HepG2 (cell line): ENCODE results near the gene STX5. TPM values are rescaled to one million over a fixed set of nuclear protein-coding genes. Genes with fewer than 3 reads are reported as not detected.
A peak's percentile ranks its signal among the peaks of the same experiment; 100 is the strongest.

Experiments used
- ATAC-seq: fragments of 200-7000 bp; cut with Tn5 transposase; 3 replicates; pipeline ENCODE4 v1.9.1; 2020; ENCODE audit warnings: mild to moderate bottlenecking, moderate library complexity
- BruUV-seq: library from RNA; stranded (reverse); fragments of 400-500 nt; replicated peaks from 2 replicates; lab custom pipeline; 2021; lab: Mats Ljungman, UMichigan
- CTCF ChIA-PET: fragments of 300-600 bp; formaldehyde crosslinking; extraction: SDS; loops from one replicate; lab custom pipeline; 2021; ENCODE audit warnings: low total read pairs, inconsistent platforms, low intra/inter-chr PET ratio; lab: Yijun Ruan, JAX
- POLR2A ChIA-PET: fragments of 350-600 bp; sonication (Branson Sonifier 250); formaldehyde crosslinking; loops from one replicate; lab custom pipeline; 2020; ENCODE audit warnings: antibody characterized with exemption, inconsistent platforms; lab: Yijun Ruan, JAX
- DNase-seq: peaks from one replicate; pipeline ENCODE4 v3.0.0-alpha.2; 2015; ENCODE audit warnings: low spot score
- FAIRE-seq: peaks from 3 replicates; lab custom pipeline; 2011; peaks lifted over from hg19 to GRCh38; lab: Jason Lieb, UNC
- H2AFZ ChIP-seq: one replicate; pipeline ENCODE4 v1.6.1; 2011; ENCODE audit warnings: low read length, inconsistent platforms
- H3K27ac ChIP-seq: fragments of 300-600 bp; 3 replicates; pipeline ENCODE4 v1.8.0; 2011; ENCODE audit warnings: mixed run types, mild to moderate bottlenecking, mixed read lengths, low read length, inconsistent platforms; ENCODE audit not compliant: insufficient read depth; ENCODE audit errors: extremely low read length
- H3K27me3 ChIP-seq, 2 experiments: fragments of 200-600 bp in 1 of 2; 2 replicates in 1 of 2; 3 replicates in 1 of 2; pipeline versions ENCODE4 v1.6.0 to v1.8.0; 2011; ENCODE audit warnings: low read length in 2 of 2, mild to moderate bottlenecking in 2 of 2, moderate library complexity in 2 of 2, inconsistent platforms in 1 of 2; ENCODE audit not compliant: insufficient read depth in 2 of 2, control insufficient read depth in 1 of 2
- H3K36me3 ChIP-seq, 2 experiments: fragments of 200-600 bp in 1 of 2; replicated peaks in 1 of 2; 2 replicates in 1 of 2; 3 replicates in 1 of 2; pipeline versions ENCODE4 v1.5.1 to v1.8.0; 2011; ENCODE audit warnings: low read length in 2 of 2, inconsistent platforms in 1 of 2; ENCODE audit not compliant: insufficient read depth in 2 of 2, control insufficient read depth in 1 of 2
- H3K4me1 ChIP-seq: 2 replicates; pipeline ENCODE4 v1.5.1; 2012; ENCODE audit warnings: low read length, inconsistent platforms; ENCODE audit not compliant: insufficient read depth
- H3K4me2 ChIP-seq: 2 replicates; pipeline ENCODE4 v1.6.0; 2011; ENCODE audit warnings: low read depth, low read length, inconsistent platforms
- H3K4me3 ChIP-seq, 3 experiments: fragments of 200-600 bp in 1 of 3; sonication (generic), shearing (Covaris generic) in 1 of 3; replicated peaks in 1 of 3; 2 replicates each; pipeline ENCODE4 v1.5.1; 2011 to 2016; ENCODE audit warnings: low read length in 3 of 3, inconsistent platforms in 2 of 3, low read depth in 2 of 3, mild to moderate bottlenecking in 2 of 3, control low read depth in 1 of 3, mixed read lengths in 1 of 3; ENCODE audit not compliant: insufficient read depth in 1 of 3
- H3K79me2 ChIP-seq: one replicate; pipeline ENCODE4 v1.6.1; 2011; ENCODE audit warnings: low read length, inconsistent platforms; ENCODE audit not compliant: insufficient read depth
- H3K9ac ChIP-seq: 2 replicates; pipeline ENCODE4 v1.6.0; 2011; ENCODE audit warnings: mild to moderate bottlenecking, low read depth, low read length, inconsistent platforms; ENCODE audit not compliant: insufficient read depth
- H3K9me3 ChIP-seq: 2 replicates; pipeline ENCODE4 v1.5.1; 2012; ENCODE audit warnings: mild to moderate bottlenecking, low read length
- H4K20me1 ChIP-seq: 2 replicates; pipeline ENCODE4 v1.6.0; 2011; ENCODE audit warnings: inconsistent platforms, mild to moderate bottlenecking, low read length, moderate library complexity; ENCODE audit not compliant: insufficient read depth
- ATRX ChIP-seq: sonication (generic); formaldehyde crosslinking; IDR thresholded peaks from 2 replicates; pipeline ENCODE4 v1.4.0; 2020; ENCODE audit warnings: missing genetic modification reagents, borderline replicate concordance
- BRD4 ChIP-seq: sonication (generic); formaldehyde crosslinking; IDR thresholded peaks from 2 replicates; pipeline ENCODE4 v1.4.0; 2020; ENCODE audit warnings: missing genetic modification reagents
- CCAR2 ChIP-seq: fragments of 200-400 bp; formaldehyde crosslinking; optimal IDR thresholded peaks from 2 replicates; pipeline ENCODE3; 2018; ENCODE audit warnings: low read depth, mild to moderate bottlenecking, low read length, moderate library complexity
- CHD4 ChIP-seq: fragments of 200-600 bp; sonication (generic); IDR thresholded peaks from 2 replicates; pipeline ENCODE4 v1.7.0; 2017; ENCODE audit warnings: mild to moderate bottlenecking, low read length, borderline replicate concordance
- HOXD1 ChIP-seq: sonication (generic); formaldehyde crosslinking; IDR thresholded peaks from 2 replicates; pipeline ENCODE4 v1.5.0; 2020; ENCODE audit warnings: missing genetic modification reagents
- PRDM4 ChIP-seq: sonication (generic); formaldehyde crosslinking; IDR thresholded peaks from 2 replicates; pipeline ENCODE4 v1.9.0; 2021; ENCODE audit warnings: missing genetic modification reagents, borderline replicate concordance
- RXRA ChIP-seq: sonication (generic); formaldehyde crosslinking; IDR thresholded peaks from 2 replicates; pipeline ENCODE4 v1.5.1; 2020; ENCODE audit warnings: missing genetic modification reagents
- TCF7 ChIP-seq: sonication (generic); IDR thresholded peaks from 2 replicates; pipeline ENCODE4 v1.6.1; 2016; ENCODE audit warnings: antibody characterized with exemption, low read depth
- ZBED4 ChIP-seq: sonication (generic); formaldehyde crosslinking; IDR thresholded peaks from 2 replicates; pipeline ENCODE4 v1.4.0; 2020; ENCODE audit warnings: missing genetic modification reagents, borderline replicate concordance
- ZFP1 ChIP-seq: IDR thresholded peaks from 2 replicates; pipeline ENCODE4 v1.6.1; 2016
- ZNF333 ChIP-seq: sonication (generic); formaldehyde crosslinking; IDR thresholded peaks from 2 replicates; pipeline ENCODE4 v1.4.0; 2020; ENCODE audit warnings: mild to moderate bottlenecking, missing genetic modification reagents, borderline replicate concordance
- ZNF460 ChIP-seq: sonication (generic); formaldehyde crosslinking; IDR thresholded peaks from 2 replicates; pipeline ENCODE4 v1.5.1; 2020; ENCODE audit warnings: missing genetic modification reagents, mild to moderate bottlenecking, borderline replicate concordance
- ZNF598 ChIP-seq: sonication (generic); formaldehyde crosslinking; IDR thresholded peaks from 2 replicates; pipeline ENCODE4 v1.5.1; 2020; ENCODE audit warnings: mild to moderate bottlenecking, missing genetic modification reagents, borderline replicate concordance
- ZNF800 ChIP-seq: sonication (generic); formaldehyde crosslinking; IDR thresholded peaks from 2 replicates; pipeline ENCODE4 v1.4.0; 2020; ENCODE audit warnings: missing genetic modification reagents
- ZNF878 ChIP-seq: sonication (generic); formaldehyde crosslinking; IDR thresholded peaks from 2 replicates; pipeline ENCODE4 v1.8.1; 2023; ENCODE audit warnings: mild to moderate bottlenecking, missing genetic modification reagents, moderate library complexity
- WGBS: methylation state at CpG from one replicate; pipeline ENCODE4 v1.1.6; 2017; ENCODE audit warnings: low lambda C conversion rate; 5-methylcytosine and 5-hydroxymethylcytosine counted together
- in situ Hi-C: cut with HindIII; loops from 2 replicates; pipeline ENCODE4 v1.10.0; 2017; ENCODE audit warnings: low pct_unique_long_range_greater_than_20kb; ENCODE audit not compliant: extremely low pct_ligation_motif_present
- intact Hi-C: fragments of 100-400 bp; cut with micrococcal nuclease; formaldehyde crosslinking; loops from one replicate; pipeline ENCODE4 v1.10.0; 2022; ENCODE audit not compliant: unreplicated experiment
- polyA plus RNA-seq, 8 experiments: library from polyadenylated mRNA; depleted of rRNA in 3 of 8; stranded (reverse) in 7 of 8; unstranded in 1 of 8; fragments of >200 nt; fragmentation: Illumina TruSeq in 4 of 8; extraction: Trizol in 4 of 8; gene quantifications; 2 replicates each; pipeline versions ENCODE4 v1.2.1 to v1.2.3, GENCODE V29; 2011 to 2016; ENCODE audit warnings: low read depth in 4 of 8, missing spikeins in 1 of 8, mixed read lengths in 1 of 8; ENCODE audit not compliant: insufficient read depth in 1 of 8
- total RNA-seq, 5 experiments: library from RNA; depleted of rRNA; stranded (reverse); fragments of >200 nt; fragmentation: Illumina TruSeq; extraction: Trizol; gene quantifications; 2 replicates each; pipeline ENCODE4 v1.2.3, GENCODE V29; 2016; ENCODE audit warnings: low read depth in 1 of 5

The STX5 gene
- total and polyA plus RNA-seq, 2 of the 13 experiments (the other 11 are each of a cell fraction or from before 2014, with no cell fraction given), result 26.9 to 30.0 TPM

DNA sequence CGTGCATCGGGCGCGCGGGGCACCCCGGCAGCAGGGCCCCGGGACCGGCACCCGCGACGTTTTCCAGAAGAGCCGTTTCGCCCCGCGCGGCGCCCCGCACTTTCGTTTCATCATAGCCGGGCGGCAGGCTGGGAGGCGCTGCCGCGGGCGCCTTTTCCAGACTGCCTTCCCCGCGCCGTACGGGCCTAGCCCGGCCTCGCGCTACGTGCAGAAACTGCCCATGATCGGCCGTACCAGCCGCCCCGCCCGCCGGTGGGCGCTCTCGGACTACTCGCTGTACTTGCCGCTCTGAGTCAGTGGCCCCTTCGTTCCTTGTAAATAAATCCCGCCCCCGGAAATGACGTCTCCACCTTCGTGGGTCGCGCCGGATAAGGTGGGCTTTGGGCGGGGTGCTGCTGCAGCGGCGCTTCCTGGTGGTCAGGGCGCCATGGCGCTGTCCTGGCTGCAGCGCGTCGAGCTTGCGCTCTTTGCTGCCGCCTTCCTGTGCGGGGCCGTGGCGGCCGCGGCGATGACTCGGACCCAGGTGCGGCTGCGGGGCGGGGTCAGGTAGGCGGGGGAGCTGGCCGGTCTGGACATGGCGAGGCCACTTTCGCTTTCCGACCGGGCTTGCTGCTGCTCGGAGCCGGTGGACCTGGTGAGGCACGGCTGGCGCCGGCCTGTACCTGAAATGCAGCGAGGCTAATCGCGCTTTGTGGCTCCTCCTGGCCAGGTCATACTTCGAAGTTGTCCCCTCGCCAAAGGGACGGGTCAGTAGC is 44.7 kb downstream of the STX5 start, which contains the start of gene TMEM179B:
Gene TMEM179B, plus strand, starts transcription at position 398 of the 755 bp plus-strand sequence. Its CDS starts 30 bp downstream, at position 428.
- Histone ChIP-seq H2AFZ (no peak within 1 kb of the TSS), H3K79me2 (peaks cover 31% of the 10 kb centered on the region), H3K4me2 (peak within 1 kb of the TSS; percentile 67), H3K4me1 (peaks cover 45% of the 10 kb centered on the region), H3K9ac (peak within 1 kb of the TSS; percentile 89), H3K4me3 (peak within 1 kb of the TSS; percentile 65 to 88 (median 81)), H4K20me1 (no peaks in the 10 kb centered on the region), H3K9me3 (no peaks in the 10 kb centered on the region), H3K36me3 (peaks cover 10 to 24% of the 10 kb centered on the region in 2 experiments), H3K27ac (peak within 1 kb of the TSS; percentile 79), H3K27me3 (no peaks in the 10 kb centered on the region; a peak in 1 of 5 replicates)
- CTCF ChIA-PET, result interaction anchor here (0.6 to 2.6 kb wide), 3 partner anchors 54 to 84 kb away, joined by 3 to 25 read pairs (median 13); no protein-coding TSS in a partner anchor
- BruUV-seq, result no TSS peak
- POLR2A ChIA-PET, result interaction anchor here (0.7 to 9.1 kb wide), 28 partner anchors 10 to 196 kb away, joined by 3 to 201 read pairs (median 5); partner anchors contain the start of genes C11orf98, CSKMT, HNRNPUL2 and NXF1
- in situ Hi-C loops, result loop anchor here (5.0 kb wide), 2 partner anchors 45 to 90 kb away; partner anchors contain the start of genes STX5 and TEX54
- WGBS, result 0% methylated on average over 3 of the region's 88 CpGs
- intact Hi-C loops, result loop anchor here (2.0 kb wide), 5 partner anchors 18 to 94 kb away; partner anchors contain the start of genes NXF1, SLC3A2 and TTC9C
- FAIRE-seq (peak; percentile 64), ATAC-seq (peak; percentile 77), DNase-seq (peak; percentile 96)
- TF ChIP-seq ATRX (CRISPR knock-in tag), result no peak
- TF ChIP-seq BRD4, result peak; percentile 95
- TF ChIP-seq TCF7, result no peak
- no peak for TF ChIP-seq CHD4
- no peak; the same call in 1 of the 2 replicates for TF ChIP-seq ZNF460
- TF ChIP-seq ZNF333, result peak; percentile 47; the same call in 1 of the 2 replicates
- TF ChIP-seq ZNF878 (CRISPR knock-in tag), result peak; percentile 74
- TF ChIP-seq ZNF800 (CRISPR knock-in tag), result peak; percentile 83
- TF ChIP-seq ZFP1 (CRISPR knock-in tag), result peak; percentile 47; the same call in 1 of the 2 replicates
- no peak for TF ChIP-seq HOXD1 (CRISPR knock-in tag)
- TF ChIP-seq PRDM4 (CRISPR knock-in tag), result no peak
- peak; percentile 78; the same call in 1 of the 2 replicates for TF ChIP-seq ZNF598 (CRISPR knock-in tag)
- TF ChIP-seq CCAR2, result no peak
- TF ChIP-seq RXRA (CRISPR knock-in tag), result peak; percentile 82
- TF ChIP-seq ZBED4 (CRISPR knock-in tag), result peak; percentile 74
